HG02884 (cell line): ENCODE results near the gene TBX1.

Experiments
- ATAC-seq: cut with Tn5 transposase; IDR thresholded peaks from one replicate; pipeline ENCODE4 v1.9.1; 2021; ENCODE audit warnings: mild to moderate bottlenecking, moderate library complexity; ENCODE audit not compliant: unreplicated experiment

Gene TBX1

GRCh38 chr22:19760058-19760950, at the start of gene TBX1:
TSS of gene TBX1 (plus strand) at chr22:19760778. CDS start at chr22:19760844, 66 bp downstream.
- no peak for ATAC-seq

GRCh38 chr22:19713245-19713644, 47.3 kb upstream of the TBX1 start:
- ATAC-seq, result no peak

GRCh38 chr22:19713650-19714311, 46.8 kb upstream of the TBX1 start:
- no peak for ATAC-seq

GRCh38 chr22:19714312-19715187, 46.0 kb upstream of the TBX1 start, which contains the start of gene SEPTIN5:
TSS of gene SEPTIN5 (plus strand) at chr22:19714503. CDS start at chr22:19714589, 86 bp downstream.
- no peak for ATAC-seq

DNA sequence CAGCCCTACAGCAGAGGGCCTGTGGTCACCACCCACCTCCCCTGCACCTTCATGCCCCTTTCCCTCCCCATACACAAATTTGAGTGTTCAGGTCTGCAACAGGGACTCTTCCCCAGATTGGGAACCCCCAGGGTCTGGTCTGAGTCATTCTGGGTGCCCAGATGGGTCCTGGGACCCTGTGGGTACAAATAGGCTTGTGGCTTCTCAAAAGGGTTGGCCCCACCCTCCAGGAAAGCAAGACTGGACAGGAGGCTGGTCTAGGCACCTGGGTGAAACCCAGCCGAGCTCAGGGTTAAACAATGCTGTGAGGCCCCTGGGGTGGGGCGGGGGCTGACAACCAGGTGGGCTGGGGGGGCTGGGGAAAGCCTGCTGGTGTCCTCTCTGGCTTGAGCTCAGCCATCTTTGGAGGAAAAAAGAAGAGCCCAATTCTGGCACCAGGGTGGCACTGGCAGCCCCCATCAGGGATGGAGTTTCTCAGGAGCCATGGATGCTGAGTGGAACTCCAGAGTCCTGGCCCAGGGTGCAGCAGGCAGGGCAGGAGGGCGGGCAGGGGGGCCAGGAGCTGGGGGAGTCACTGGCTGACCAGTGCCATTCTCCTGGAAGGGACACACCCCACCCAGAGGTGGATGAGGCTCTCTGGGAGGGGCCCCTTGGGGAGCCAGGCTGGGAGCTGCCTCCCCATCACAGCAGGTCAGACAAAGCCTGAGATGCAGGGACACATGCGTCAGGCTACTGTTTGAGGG, 45.2 kb upstream of the TBX1 start:
- ATAC-seq, result no peak

DNA sequence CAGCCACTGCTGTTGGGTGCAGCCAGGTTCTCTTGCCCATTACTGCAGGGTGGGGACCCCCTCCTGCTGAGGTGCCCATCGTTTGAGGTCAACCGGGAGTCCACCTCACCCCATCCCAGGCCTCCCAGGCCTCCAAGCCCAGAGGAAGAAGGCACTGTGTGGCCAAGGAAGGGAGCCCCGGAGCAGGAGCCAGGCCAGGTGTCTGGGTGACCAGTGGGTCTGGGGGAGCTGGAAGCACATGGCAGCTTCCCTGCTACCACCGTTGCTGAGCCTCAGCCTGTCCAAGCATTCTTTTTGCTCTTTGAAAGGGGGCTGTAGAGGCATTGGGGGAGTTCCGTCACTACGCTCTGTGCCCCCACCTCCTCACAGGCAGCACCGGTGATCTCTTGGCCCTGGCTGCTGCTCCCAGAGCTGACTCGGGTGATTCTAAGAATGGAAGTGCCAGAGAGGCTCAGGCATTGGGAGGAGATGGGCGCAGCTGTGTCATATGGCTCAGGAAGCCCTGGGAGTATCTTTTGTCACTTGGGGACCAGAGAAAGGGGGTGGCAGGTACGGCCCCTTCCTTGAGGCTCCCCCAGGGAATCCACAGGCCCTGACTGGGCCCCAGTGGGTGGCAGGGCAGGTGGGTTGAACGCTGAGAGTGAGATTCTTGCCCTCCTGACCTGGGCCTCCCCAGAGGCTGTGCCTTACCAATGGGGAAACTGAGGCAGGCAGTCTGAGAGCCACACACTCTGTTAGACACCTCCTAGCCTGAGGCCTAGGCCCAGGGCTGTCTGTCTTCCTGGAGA, 44.3 kb upstream of the TBX1 start:
- ATAC-seq, result no peak

DNA sequence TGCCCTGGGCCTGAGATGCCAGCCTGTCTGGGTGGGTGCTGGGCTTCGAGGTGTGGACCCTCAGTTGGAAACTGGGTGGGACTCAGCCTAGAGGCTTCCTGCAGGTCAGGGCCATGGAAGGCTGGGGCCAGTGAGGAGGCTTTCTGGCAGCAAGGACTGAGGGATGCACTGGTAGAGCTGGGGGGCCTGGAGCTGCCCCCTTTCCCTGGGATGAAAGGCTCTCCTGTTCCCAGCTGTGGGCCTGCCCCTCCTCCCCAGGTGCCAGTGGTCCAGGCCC, 43.8 kb upstream of the TBX1 start:
- no peak for ATAC-seq

DNA sequence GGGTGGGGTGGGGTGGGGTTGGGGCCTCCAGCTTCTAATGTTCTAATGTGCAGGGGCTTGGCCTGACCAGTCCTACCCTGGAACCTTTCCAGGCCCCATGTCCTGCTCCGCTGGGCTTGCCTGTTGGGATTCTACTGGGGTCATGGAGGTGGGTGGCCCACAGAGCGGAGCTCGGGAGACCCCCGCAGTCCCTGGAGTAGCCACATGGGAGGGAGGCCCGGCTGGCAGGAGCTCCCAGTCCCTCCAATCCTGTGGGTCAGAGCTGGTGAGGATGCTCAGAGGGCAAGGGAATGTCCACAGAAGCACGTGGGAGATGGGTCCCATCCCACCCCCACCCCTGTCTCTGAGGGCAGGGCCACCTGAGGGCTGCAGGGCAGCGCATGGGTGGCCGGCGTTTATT, 43.4 kb upstream of the TBX1 start:
- no peak for ATAC-seq

DNA sequence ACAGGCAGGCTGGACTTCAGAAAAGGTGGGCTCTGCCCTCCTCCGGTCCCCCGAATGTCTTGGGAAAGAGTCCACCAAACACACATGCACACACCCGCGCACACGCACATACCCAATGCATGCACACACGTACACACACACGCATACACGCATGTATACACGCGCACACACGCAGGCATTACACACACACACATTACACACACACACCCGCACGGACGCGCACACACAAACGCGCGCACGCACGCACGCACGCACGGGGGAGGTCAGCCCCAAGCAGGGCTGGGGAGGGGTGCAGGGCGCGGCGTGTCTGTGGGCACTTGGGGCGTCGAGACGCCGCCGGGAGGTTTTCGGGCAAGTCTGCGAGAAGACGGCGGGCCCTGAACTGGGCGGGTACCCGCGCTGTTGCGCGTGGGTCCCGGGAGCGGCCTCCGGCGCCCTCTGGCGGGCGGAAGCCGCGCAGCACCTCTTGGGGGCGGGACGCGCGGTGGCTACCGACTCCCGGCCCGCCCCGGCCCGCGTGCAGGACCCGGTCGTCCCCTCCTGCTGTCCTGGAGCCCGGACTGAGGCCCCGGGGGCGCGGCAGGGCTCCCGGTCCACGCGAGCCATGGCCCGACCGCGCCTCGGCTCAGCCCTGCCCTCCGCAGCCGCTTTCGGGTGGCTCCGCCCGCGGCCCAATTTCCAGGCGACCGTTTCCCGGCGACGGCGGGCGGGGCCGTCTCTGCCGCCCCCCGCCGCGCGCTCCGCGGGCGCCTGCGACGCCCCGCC, 42.7 kb upstream of the TBX1 start:
- no peak for ATAC-seq

- no peak for ATAC-seq
Observed at GRCh38 chr22:19718456-19719049, 42.0 kb upstream of the TBX1 start.

DNA sequence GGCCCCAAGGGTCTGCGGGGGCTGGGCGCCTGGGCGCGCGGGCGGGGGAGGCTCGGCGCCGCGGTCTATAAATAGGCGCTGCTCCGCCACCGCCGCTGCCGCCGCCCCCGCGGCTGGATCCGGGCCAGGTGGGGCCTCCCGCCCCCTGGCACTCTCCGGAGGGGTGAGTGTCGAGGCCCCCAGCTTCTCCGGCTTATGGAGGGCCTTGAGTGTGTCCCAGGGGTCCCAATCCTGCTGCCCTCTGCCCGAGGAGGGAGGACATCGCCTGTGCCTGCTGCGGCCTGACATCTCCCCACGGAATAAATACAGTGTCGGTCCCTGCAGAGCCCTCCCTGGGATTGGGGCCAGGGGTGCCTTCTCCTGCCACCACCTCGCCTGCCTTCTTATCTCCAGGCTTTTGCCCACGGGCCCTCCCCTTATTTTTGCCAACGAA, 41.5 kb upstream of the TBX1 start:
- no peak for ATAC-seq

DNA sequence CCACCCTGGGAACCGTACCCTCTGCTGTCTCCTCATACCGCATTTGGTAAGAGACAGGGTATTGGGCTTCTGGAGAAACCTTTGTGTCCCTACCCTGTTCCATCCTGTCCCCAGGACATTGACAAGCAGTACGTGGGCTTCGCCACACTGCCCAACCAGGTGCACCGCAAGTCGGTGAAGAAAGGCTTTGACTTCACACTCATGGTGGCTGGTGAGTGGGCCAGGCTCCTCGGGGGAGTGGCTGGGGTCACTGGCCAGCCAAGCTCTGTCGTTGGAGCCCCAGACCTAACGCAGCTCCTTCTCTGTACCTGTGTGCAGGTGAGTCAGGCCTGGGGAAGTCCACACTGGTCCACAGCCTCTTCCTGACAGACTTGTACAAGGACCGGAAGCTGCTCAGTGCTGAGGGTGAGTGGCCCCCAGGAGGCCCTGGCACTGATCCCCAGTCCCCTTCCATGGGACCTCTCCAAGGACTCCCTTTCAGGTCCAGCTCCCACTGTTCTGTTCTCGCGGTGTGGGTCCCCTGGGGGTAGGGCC, 41.0 kb upstream of the TBX1 start:
- ATAC-seq, result no peak

DNA sequence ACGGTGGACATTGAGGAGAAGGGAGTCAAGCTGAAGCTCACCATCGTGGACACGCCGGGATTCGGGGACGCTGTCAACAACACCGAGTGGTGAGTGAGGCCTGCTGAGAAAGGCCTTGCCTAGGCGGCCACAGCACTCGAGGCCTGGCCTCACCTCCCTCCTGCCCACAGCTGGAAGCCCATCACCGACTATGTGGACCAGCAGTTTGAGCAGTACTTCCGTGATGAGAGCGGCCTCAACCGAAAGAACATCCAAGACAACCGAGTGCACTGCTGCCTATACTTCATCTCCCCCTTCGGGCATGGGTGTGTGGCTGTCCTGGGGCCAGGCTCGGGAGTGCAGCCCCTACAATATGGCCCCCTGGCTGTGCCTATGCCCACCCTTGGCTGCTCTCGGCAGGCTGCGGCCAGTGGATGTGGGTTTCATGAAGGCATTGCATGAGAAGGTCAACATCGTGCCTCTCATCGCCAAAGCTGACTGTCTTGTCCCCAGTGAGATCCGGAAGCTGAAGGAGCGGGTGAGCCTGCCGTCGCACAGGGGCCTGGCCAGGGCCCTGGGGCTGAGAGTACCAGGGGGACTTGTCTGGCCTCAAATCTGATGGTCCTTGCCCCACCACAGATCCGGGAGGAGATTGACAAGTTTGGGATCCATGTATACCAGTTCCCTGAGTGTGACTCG, 40.3 kb upstream of the TBX1 start:
- ATAC-seq, result no peak

DNA sequence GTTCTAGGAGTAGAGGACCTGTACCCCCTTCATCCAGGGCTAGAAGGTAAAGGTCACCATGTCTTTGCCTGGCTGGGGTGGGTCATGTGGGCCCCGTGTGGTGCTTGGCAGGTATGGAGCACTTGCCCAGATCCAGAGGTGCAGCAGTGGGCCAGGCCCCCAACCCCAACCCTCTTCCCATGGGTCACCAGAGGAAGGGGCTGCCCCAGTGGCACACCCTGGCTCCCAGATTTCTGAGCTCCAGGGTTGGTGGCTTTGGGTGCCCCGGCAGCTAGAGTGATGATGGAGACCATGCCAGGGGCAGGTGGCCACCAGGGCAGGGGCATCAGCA, 39.6 kb upstream of the TBX1 start:
- no peak for ATAC-seq

DNA sequence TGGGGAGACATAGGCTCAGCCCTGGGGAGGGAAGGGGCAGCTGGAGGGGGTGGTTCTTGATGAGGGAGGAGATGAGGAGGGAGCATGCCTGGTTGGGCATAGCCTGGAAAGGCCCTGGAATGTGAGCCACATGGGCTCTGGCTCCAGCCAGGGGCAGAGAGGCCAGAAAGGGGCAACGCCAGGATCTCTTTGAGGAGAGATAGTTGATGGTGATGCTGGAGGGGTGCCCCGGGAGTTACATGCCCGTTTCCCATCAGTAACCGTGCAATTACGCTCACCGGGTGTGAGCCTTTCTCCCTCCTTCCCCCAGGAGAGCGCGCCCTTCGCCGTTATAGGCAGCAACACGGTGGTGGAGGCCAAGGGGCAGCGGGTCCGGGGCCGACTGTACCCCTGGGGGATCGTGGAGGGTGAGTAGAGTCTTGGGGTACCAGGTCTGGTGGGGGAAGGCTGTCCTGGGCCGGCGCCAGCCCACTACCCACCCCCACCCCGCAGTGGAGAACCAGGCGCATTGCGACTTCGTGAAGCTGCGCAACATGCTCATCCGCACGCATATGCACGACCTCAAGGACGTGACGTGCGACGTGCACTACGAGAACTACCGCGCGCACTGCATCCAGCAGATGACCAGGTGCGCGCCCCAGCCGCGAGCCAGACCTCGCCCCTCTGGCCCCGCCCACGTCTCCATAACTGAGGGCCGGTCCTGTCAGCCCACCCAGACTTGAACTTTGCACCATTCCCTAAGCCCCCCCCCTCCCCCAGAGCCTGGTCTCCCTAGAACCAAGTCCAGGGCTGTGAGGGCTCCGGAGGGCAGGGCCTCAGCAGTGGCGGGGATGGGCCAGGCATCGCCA, 39.0 kb upstream of the TBX1 start:
- no peak for ATAC-seq

DNA sequence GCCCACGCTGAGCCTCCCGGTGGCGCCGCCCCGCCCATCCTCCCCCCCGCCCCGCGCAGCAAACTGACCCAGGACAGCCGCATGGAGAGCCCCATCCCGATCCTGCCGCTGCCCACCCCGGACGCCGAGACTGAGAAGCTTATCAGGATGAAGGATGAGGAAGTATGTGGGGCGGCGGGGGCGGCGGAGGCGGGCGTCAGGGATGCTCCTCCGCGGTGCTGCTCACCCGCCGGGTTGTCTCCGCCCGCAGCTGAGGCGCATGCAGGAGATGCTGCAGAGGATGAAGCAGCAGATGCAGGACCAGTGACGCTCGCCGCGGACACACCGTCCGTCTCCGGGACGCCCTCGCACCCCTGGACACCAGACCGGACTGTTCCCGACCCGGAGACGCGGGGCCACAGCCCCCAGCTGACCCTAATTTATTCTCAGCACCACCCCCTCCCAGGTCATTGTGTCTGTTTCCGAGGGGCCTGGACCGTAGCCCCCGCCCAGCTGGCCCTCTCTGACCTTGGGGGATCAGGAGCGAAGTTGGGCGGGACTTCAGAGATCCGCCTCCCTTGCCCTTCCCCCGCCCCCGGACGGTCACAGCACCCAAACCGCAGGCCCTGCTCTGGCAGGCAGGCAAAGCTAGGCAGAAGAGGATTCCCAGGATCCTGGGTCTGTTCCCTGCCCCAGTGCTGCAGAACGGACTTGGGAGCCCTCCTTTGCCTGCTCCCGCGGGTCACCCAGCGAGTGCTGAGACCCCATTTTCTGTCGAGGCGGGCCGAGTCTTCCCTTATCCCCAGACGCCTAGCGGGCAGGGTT, 38.2 kb upstream of the TBX1 start:
- ATAC-seq, result no peak

DNA sequence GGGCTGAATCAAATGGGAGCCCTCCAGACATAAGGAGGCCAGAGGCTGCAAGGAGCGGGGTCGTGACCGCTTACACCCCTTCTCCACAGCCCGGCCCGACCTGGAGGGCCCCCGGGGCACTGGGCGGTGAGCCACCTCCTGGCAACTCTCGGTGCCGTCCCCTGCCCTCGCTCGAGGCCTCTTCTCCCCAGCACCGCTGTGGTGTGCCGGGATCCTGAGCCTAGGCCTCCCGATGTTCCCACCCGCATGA, 37.7 kb upstream of the TBX1 start:
- no peak for ATAC-seq
